Measurements from ENCODE around the gene EVC2. TPM values are rescaled to one million over a fixed set of nuclear protein-coding genes. Genes with fewer than 3 reads are reported as not detected.

Gene EVC2
- total and polyA plus RNA-seq, 2 of the 4 experiments (the other 2 are of a cell fraction) = 2.7 to 5.9 TPM

DNA sequence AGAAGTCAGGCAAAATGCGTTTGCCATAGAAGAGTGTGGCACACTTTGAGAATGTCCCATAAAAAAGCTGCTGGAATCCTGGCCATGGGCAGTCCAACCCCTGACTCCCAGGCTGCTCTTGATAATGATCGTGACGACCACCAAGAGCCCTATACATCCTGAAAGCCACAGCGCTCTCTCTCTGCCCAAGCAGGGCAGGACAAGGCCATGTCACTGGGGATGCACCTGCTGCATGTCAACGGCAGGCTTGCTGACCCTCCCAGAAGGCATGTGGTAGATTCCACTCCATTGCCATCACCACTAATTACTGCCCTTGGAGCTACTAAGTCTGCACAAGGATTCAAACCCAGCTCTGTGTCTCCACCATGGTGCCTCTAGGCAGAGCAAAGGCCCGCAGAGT lies 144.5 kb downstream of the EVC2 start:
- Histone ChIP-seq H4K5ac (ENCODE audit: low read depth, low read length) (no peak overlapping the region), H3K9me1 (ENCODE audit: insufficient read depth, low read length) (peaks cover 7% of the 10 kb centered on the region; the same call in 1 of the 2 replicates), H3K9ac (ENCODE audit: low read depth, low read length) (no peak overlapping the region), H3K4me2 (ENCODE audit: low read depth, low read length) (no peak overlapping the region), H3K4me3 (ENCODE audit: insufficient read depth, low read depth, low read length) (no peak overlapping the region), H2AK9ac (replicated peaks; ENCODE audit: low read depth, low read length, poor library complexity) (no peak overlapping the region), H2BK5ac (ENCODE audit: low read depth, low read length, poor library complexity, severe bottlenecking) (no peak overlapping the region), H3K79me1 (ENCODE audit: low read depth in 1 of 2, low read length in 2 of 2) (no peaks in the 10 kb centered on the region), H3K56ac (ENCODE audit: extremely low read depth, insufficient read depth, low read length) (no peak overlapping the region), H2AFZ (replicated peaks; ENCODE audit: low read length, poor library complexity) (no peak overlapping the region), H2BK20ac (ENCODE audit: low read depth, low read length) (no peak overlapping the region), H3K23ac (ENCODE audit: low read depth, low read length) (no peak overlapping the region), H2AK5ac (ENCODE audit: low read depth, low read length) (no peak overlapping the region), H3K18ac (ENCODE audit: low read depth, low read length) (no peak overlapping the region), H4K91ac (ENCODE audit: insufficient read depth, low read depth, low read length) (no peak overlapping the region), H3K27ac (ENCODE audit: insufficient read depth, low read length) (no peak overlapping the region), H4K8ac (ENCODE audit: low read depth in 2 of 2, low read length in 2 of 2) (no peak overlapping the region), H3K4me1 (ENCODE audit: control insufficient read depth, insufficient read depth, low read length) (no peaks in the 10 kb centered on the region), H3K14ac (replicated peaks; ENCODE audit: low read depth, low read length) (no peak overlapping the region), H4K20me1 (ENCODE audit: insufficient read depth, low read length) (no peaks in the 10 kb centered on the region), H2BK120ac (ENCODE audit: low read depth, low read length) (no peak overlapping the region), H3K9me3 (ENCODE audit: control insufficient read depth, insufficient read depth, low read length) (no peaks in the 10 kb centered on the region), H3K4ac (ENCODE audit: low read depth, low read length) (no peak overlapping the region), H3K36me3 (ENCODE audit: control insufficient read depth, insufficient read depth, low read length) (peaks cover 30% of the 10 kb centered on the region), H2BK15ac (ENCODE audit: low read depth, low read length) (no peak overlapping the region), H3K27me3 (ENCODE audit: control insufficient read depth, insufficient read depth, low read length) (no peaks in the 10 kb centered on the region)
- no TSS peak for BruUV-seq (replicated peaks)
- no peak for ATAC-seq (ENCODE audit: low read depth)
- in situ Hi-C loops (cut with MboI; ENCODE audit: low sequenced_read_pairs) (no loop called here), dilution Hi-C loops (cut with HindIII; ENCODE audit: low sequenced_read_pairs, unreplicated experiment) (no loop called here), intact Hi-C loops (cut with micrococcal nuclease) (no loop called here)
- CTCF ChIA-PET = no interaction called here
- TF ChIP-seq, protein P1, sequence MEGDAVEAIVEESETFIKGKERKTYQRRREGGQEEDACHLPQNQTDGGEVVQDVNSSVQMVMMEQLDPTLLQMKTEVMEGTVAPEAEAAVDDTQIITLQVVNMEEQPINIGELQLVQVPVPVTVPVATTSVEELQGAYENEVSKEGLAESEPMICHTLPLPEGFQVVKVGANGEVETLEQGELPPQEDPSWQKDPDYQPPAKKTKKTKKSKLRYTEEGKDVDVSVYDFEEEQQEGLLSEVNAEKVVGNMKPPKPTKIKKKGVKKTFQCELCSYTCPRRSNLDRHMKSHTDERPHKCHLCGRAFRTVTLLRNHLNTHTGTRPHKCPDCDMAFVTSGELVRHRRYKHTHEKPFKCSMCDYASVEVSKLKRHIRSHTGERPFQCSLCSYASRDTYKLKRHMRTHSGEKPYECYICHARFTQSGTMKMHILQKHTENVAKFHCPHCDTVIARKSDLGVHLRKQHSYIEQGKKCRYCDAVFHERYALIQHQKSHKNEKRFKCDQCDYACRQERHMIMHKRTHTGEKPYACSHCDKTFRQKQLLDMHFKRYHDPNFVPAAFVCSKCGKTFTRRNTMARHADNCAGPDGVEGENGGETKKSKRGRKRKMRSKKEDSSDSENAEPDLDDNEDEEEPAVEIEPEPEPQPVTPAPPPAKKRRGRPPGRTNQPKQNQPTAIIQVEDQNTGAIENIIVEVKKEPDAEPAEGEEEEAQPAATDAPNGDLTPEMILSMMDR (conservative IDR thresholded peaks at IDR 0.05; ENCODE audit: low read depth, low read length) = no peak
- no peak for TF ChIP-seq CHD1 (IDR thresholded peaks at IDR 0.05; ENCODE audit: low read depth, low read length)
- TF ChIP-seq, protein P2, sequence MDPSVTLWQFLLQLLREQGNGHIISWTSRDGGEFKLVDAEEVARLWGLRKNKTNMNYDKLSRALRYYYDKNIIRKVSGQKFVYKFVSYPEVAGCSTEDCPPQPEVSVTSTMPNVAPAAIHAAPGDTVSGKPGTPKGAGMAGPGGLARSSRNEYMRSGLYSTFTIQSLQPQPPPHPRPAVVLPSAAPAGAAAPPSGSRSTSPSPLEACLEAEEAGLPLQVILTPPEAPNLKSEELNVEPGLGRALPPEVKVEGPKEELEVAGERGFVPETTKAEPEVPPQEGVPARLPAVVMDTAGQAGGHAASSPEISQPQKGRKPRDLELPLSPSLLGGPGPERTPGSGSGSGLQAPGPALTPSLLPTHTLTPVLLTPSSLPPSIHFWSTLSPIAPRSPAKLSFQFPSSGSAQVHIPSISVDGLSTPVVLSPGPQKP (IDR thresholded peaks at IDR 0.05; ENCODE audit: borderline replicate concordance, low read depth, low read length) = no peak
- no peak for TF ChIP-seq RFX5 (IDR thresholded peaks at IDR 0.05; ENCODE audit: low read depth, low read length)
- TF ChIP-seq FOS (IDR thresholded peaks at IDR 0.05; ENCODE audit: low read depth, low read length) = no peak
- TF ChIP-seq CEBPB (IDR thresholded peaks at IDR 0.05; ENCODE audit: low read depth, low read length) = no peak
- no peak for TF ChIP-seq MAFK (IDR thresholded peaks at IDR 0.05; ENCODE audit: low read depth, low read length)
- no peak for DNase-seq
- 100% methylated on average over 2 of the region's 6 CpGs; no CpG with 5 or more reads in 1 of the 2 experiments for WGBS, 2 experiments (ENCODE audit: extremely low coverage in 2 of 2, insufficient read length in 1 of 2)
- POLR2A ChIA-PET (ENCODE audit: unreplicated experiment) = no interaction called here

Data from IMR-90 (cell line).